Stimulated activated CD8-positive, alpha-beta memory T cell treated with anti-CD3 and anti-CD28 coated beads, Interleukin-12 subunit alpha, Interleukin-12 subunit beta, amount 100 ng/mL, for 1 hour (primary cell): ENCODE results near the gene BEND3.
"Not testable (repeated sequence)": the region's sequence is repeated elsewhere in the genome, so short reads cannot be mapped to it uniquely, and the experiment has no call there.

Experiments used
- DNase-seq: peaks from one replicate; pipeline ENCODE4 v3.0.0-alpha.2; 2020; ENCODE audit warnings: low read depth

The BEND3 gene

GRCh38 chr6:107121266-107121665 lies 6.0 kb upstream of the BEND3 start:
- no peak for DNase-seq

- no peak for DNase-seq
Measured at GRCh38 chr6:107120404-107120803, 5.1 kb upstream of the BEND3 start.

- no peak for DNase-seq
Measured at GRCh38 chr6:107118976-107119375, 3.7 kb upstream of the BEND3 start.

GRCh38 chr6:107118540-107118939 lies 3.2 kb upstream of the BEND3 start:
- not testable (repeated sequence) for DNase-seq

GRCh38 chr6:107116931-107117330 lies 1.6 kb upstream of the BEND3 start:
- no peak for DNase-seq

GRCh38 chr6:107116328-107116892 lies 1.1 kb upstream of the BEND3 start:
- no peak for DNase-seq

- DNase-seq, result no peak
Measured at GRCh38 chr6:107115695-107116327, 496 bp upstream of the BEND3 start.

GRCh38 chr6:107114213-107114925 lies 946 bp downstream of the BEND3 start:
- DNase-seq, result peak; percentile 36

- DNase-seq, result no peak
Measured at GRCh38 chr6:107110200-107110599, 5.1 kb downstream of the BEND3 start.

- no peak for DNase-seq
Measured at GRCh38 chr6:107108201-107108890, 7.0 kb downstream of the BEND3 start.

GRCh38 chr6:107107791-107108190 lies 7.5 kb downstream of the BEND3 start:
- no peak for DNase-seq

GRCh38 chr6:107106165-107106564 lies 9.2 kb downstream of the BEND3 start:
- DNase-seq, result no peak

- no peak for DNase-seq
Measured at GRCh38 chr6:107105511-107106116, 9.7 kb downstream of the BEND3 start.

GRCh38 chr6:107103082-107103481 lies 12.2 kb downstream of the BEND3 start:
- DNase-seq, result no peak

- DNase-seq, result no peak
Measured at GRCh38 chr6:107102414-107102805, 12.9 kb downstream of the BEND3 start.

GRCh38 chr6:107101686-107102413 lies 13.5 kb downstream of the BEND3 start:
- no peak for DNase-seq

- DNase-seq, result no peak
Measured at GRCh38 chr6:107101211-107101610, 14.1 kb downstream of the BEND3 start.

- no peak for DNase-seq
Measured at GRCh38 chr6:107098436-107099307, 16.6 kb downstream of the BEND3 start.

- DNase-seq, result not testable (repeated sequence)
Measured at GRCh38 chr6:107084459-107084858, 30.9 kb downstream of the BEND3 start.

GRCh38 chr6:107083921-107084320 lies 31.4 kb downstream of the BEND3 start:
- DNase-seq, result no peak
